ENCODE data around the gene LBHD1.
"Not testable (repeated sequence)": the region's sequence is repeated elsewhere in the genome, so short reads cannot be mapped to it uniquely, and the experiment has no call there.

The LBHD1 gene

GRCh38 chr11:62693624-62694023, 21.6 kb upstream of the LBHD1 start:
- not testable (repeated sequence) for DNase-seq (ENCODE audit: low read depth)

DNA sequence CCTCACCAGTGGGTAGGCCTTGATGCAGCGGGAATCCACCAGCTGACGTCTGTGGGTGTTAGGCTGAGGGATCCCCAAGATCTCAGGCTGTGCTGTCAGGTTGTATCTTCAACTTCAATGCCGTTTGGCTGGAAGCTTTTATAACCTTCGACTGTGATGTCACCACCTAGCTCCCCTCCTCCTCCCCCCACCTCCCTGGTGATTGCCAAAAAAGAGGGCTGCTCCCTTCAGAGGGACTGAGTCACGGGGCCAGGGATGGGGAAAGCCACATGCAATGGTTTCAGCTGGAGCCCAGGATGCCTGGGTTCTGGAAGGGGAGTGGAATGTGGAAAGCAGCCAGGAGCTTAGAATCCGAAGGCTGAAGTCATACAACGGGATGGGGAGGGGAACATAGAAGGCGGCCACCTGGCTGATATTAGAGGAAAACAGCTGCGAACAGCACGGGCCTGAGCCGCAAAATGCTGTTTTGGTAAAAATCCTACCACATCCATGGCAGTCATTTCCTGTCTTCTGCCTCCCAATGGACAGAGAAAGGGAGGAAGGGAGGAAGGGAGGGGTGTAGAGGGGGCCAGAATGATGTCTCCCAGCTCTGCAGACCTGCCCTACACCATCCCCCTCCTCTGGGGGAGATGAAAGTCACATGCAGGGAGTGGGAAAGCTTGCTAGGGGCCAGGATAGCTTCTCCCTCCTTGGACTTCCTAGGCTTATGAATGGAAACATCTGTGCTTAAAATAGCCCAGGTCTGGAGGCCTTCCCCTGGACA, 17.5 kb upstream of the LBHD1 start, which contains the start of gene LRRN4CL:
TSS of gene LRRN4CL (minus strand) at position 110 of the 763 bp plus-strand sequence. CDS start 1,022 bp downstream, outside the sequence.
- DNase-seq (ENCODE audit: low read depth), result no peak

GRCh38 chr11:62688491-62688890, 16.4 kb upstream of the LBHD1 start:
- no peak for DNase-seq (ENCODE audit: low read depth)

DNA sequence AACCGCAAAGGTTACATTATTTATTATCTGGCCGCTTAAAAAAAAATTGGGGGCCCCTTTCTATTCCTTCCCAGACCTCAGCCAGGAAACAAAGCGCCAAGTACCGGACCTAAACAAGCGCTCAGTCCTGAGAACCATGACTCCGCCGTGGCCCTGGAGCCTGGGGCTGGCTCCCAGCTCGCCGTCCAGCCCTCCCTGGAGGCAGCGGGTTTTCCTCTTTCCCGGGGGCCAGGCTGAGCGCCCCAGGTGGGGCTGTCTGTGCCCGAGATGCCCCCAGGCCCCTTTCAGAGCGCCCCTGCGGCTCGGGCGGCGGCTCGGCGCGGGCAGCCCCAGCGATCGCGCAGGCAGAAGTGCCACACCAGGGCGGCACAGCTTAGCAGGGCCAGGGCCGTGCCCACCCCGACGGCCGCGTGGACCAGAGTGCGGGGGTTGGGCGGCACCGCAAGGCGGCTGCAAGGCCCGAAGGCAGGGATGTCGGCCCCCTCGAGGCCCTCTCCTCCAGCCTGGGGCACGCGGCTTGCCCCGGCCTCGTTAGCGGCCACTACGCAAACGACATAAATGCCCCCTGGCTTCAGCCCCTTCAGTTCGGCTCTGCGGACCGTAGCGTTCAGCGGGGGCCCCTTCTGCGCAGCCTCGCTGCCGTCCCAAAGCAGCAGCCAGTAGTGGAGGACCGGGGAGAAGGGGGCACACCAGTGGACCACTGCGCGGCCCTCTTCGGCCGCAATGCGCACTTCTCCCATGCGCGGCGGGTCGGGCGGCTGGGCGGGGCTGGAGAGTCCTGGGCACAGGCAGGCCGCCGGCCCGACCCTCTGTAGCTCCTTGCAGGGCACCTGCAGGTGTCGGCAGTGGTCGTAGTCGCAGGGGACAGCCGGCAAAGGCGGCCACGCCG, 15.7 kb upstream of the LBHD1 start:
- no peak for DNase-seq (ENCODE audit: low read depth)

- no peak for DNase-seq (ENCODE audit: low read depth)
Measured at GRCh38 chr11:62682518-62682917, 10.5 kb upstream of the LBHD1 start.

DNA sequence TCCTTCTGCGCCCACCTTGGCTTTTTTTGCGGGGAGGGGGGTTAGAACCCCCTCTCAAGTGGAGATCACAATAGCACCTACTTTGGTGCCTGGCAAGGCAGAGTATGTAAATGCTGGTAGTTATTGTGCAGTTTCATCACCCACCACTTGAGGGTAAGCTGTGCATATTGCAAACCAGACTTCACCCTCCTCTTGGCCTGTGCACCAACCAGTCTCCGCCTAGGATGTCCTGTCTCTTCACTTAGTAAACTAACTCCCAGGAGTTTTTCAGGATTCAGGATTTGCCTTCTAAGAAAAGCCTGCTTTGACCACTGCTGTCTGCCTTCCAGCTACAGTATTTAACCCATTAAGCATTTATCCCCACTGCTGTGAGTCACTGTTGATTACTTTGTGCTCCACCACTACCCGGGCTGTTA, 8.8 kb upstream of the LBHD1 start:
- no peak for DNase-seq (ENCODE audit: low read depth)

GRCh38 chr11:62678770-62679696, 7.0 kb upstream of the LBHD1 start, which contains the start of gene UBXN1:
UBXN1 (minus strand) TSS chr11:62679073; CDS start chr11:62678923, 150 bp downstream.
- DNase-seq (ENCODE audit: low read depth), result peak; percentile 72

GRCh38 chr11:62678433-62678769, 6.3 kb upstream of the LBHD1 start:
- DNase-seq (ENCODE audit: low read depth), result no peak

DNA sequence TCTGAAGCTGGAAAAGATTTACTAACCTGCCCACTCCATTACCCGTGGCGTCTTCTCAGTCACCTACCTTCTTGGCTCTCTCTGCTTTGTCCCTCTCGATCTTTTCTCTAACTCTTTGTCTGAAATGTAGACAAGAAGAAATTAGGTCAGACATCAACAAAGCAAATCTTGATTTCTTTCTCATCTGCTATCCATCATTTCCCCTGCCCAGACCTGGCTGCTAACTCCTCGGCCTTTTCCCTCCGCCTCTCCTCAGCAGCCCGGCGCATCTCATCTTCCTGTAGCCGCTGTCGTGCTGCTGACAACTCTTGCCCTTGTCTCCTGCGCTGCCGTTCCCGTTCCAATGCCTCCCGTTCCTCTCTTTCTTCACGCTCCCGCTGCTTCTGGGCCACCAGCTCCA, 5.6 kb upstream of the LBHD1 start:
- no peak for DNase-seq (ENCODE audit: low read depth)

DNA sequence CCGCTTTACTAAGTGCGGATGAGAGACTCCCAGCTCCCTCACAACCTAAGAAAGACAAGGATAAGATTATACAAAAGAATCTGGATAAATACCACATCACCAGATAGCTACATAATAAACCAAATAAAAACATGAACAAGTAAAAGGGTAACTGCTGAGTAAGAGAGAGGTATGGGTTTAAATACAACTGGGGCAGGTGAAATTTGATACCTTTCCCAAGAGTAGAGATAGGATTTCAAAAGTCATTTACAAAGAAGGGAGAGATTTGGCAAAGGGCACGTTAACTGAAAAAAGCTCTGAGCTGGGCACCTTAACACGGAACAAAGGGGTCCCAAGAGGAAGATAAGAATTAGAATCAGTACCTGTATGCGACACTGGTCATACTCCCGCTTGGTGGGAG, 5.1 kb upstream of the LBHD1 start:
- no peak for DNase-seq (ENCODE audit: low read depth)

DNA sequence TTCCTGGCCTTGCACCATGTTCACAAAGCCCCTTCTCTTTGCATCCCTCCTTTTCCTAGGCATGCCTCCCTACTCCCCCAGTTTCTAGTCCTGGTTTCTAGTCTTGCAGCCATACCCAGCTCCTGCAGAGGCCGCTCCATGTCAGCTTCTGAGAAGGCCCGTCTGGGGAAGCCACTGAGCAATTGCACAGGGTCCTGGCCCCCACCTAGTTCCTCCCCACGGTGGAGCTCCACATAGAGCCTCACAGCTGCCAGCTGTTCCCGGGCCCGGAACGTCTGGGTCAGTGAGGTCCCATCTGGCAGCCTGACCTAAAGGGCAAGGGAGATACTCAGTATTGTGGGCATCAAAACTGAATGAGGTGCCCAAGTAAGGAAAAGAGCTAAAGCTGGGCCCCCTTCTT, 4.6 kb upstream of the LBHD1 start:
- no peak for DNase-seq (ENCODE audit: low read depth)

- not testable (repeated sequence) for DNase-seq (ENCODE audit: low read depth)
Measured at GRCh38 chr11:62675415-62675814, 3.3 kb upstream of the LBHD1 start.

DNA sequence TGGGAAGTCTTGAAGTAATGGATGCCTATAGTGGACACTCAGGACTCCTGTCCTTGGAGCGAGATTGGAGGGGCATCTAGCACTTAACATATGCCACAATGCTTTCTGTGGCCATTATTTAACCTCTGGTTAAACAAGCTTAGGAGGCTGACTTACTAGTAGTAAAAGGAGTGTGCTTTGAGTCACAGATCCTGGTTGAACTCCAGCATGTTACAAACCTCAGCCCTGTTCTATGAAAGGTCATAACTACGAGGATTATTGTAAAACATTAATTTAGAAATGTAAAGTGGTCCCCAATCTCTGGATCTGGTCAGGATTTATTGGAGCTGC, 1.1 kb upstream of the LBHD1 start:
- no peak for DNase-seq (ENCODE audit: low read depth)

DNA sequence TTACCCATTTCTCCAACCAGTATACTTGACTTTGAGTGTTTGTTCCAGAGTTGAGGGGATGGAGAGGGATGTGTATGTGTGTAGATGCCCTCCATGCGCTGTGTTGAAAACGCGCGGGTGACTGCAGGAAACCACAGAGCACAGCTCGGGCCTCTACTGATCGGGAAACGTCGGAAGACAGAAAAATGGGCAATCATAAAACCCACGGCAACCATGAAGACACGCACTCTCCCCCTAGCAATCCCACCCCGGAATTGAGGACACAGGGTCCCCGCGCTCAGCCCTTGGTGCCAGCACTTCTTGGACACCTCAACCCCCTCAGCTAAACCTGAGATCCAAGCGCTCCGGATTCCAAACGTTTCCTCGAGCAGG, 845 bp downstream of the LBHD1 start:
- no peak for DNase-seq (ENCODE audit: low read depth)

- no peak for DNase-seq (ENCODE audit: low read depth)
Measured at GRCh38 chr11:62669420-62670161, 2.5 kb downstream of the LBHD1 start.

DNA sequence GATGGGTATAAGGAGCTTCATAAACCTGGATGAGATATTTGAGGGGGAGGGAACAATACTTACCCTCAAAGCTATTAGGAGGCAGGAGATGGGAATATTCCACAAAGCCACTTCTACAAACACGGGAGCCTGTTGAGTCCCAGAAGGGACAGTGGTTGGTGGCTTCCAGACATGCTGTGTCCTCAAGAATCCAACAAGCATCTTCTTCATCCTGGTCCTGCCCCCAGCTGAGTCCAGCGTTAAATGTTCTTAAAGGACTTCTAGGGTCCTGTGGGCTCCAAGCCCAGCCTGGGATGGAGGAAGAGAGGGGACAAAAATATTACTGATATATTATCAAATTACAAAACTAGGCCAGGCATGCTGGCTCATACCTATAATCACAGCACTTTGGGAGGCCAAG, 4.6 kb downstream of the LBHD1 start:
- DNase-seq (ENCODE audit: low read depth), result no peak

DNA sequence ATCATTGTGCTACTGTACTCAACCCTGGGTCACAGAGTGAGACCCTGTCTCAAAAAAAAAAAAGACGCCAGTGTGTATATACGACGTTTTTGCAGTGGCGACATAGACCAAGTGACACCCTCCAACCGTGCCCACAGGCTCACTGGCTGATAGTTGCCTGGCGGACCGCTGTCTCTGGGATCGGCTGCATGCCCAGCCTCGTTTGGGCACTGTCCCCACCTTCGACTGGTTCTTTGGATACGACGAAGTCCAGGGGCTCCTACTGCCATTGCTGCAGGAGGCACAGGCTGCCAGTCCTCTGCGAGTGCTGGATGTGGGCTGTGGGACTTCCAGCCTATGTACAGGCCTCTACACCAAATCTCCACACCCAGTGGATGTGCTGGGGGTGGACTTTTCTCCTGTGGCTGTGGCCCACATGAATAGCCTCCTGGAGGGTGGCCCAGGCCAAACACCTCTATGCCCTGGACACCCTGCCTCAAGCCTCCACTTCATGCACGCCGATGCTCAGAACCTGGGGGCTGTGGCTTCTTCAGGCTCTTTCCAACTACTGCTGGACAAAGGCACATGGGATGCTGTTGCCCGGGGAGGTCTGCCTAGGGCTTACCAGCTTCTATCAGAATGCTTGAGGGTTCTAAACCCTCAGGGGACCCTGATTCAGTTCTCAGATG, 5.7 kb downstream of the LBHD1 start:
- DNase-seq (ENCODE audit: low read depth), result no peak

DNA sequence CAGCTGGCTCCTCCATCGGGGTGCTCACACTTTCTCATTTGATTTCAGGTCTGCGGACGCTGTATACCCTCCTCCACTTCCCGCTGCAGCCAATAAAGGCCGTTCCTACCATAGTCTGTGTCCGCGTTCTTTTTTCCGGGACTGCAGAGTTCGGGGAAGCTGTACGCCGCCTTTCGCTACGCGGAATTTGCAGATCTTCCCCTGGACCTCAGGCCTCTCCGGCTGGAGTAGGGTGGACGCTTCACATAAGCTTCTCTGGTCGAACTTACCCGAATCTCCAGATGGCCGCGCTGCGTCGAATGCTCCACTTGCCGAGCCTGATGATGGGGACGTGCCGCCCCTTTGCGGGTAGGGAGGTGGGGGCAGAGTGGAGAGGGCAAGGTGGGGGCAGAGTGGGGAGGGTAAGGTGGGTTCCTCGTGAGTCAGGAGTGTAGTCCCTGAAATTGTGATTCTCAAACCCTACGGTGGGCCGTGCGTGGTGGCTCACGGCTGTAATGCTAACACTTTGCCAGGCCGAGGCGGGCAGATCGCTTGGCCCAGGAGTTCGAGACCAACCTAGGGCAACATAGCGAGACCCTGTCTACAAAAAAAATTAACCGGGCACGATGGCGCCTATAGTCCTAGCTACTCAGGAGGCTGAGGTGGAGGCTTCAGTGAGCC, 6.3 kb downstream of the LBHD1 start:
- DNase-seq (ENCODE audit: low read depth), result peak; percentile 25

DNA sequence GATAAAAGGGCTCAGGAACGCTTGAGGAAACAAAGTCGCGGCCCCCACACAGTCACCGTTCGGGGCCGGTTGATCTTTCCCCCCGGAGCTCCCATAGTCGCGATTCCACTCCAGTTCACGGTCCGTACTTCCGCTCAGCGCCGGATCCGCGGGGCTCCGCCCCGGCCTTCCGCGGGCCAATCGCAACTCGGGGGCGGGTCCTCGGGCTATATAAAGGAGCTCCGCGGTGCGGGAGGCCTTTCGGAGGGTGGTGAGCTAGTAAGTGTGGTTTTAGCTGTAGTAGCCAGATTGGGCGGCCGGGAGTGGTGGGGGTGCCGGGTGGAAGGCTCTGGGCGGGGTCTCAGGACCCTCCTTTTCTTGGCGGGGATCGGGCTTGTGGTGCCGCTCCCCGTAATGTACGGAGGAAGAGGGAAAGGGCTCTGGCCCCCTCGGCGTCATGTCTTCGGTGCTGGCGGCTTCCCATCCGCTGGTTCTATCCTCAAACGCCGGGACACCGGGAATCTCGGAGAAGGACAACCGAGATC, 6.9 kb downstream of the LBHD1 start, which contains the start of the genes C11orf98 and CSKMT:
TSS of gene C11orf98 (minus strand) at position 136 of the 524 bp plus-strand sequence. CDS start at position 95, 41 bp downstream.
TSS of gene CSKMT (plus strand) at position 238 of the 524 bp plus-strand sequence. CDS start 568 bp downstream, outside the sequence.
- DNase-seq (ENCODE audit: low read depth), result peak; percentile 94
